Retinal pigment epithelial cell (primary cell): ENCODE data around the gene LAMP5.

ENCODE experiments used
- DNase-seq: peaks from one replicate; pipeline ENCODE4 v3.0.0-alpha.2; 2010; ENCODE audit warnings: low read depth
- H3K4me3 ChIP-seq: 2 replicates; pipeline ENCODE4 v1.5.1; 2011; ENCODE audit warnings: mild to moderate bottlenecking, low read length, control low read depth, moderate library complexity
- TF ChIP-seq, protein P1 (sequence below): conservative IDR thresholded peaks from 2 replicates; pipeline ENCODE4 v1.5.1; 2011; ENCODE audit warnings: low read depth, low read length, control low read depth, inconsistent platforms

The LAMP5 gene

GRCh38 chr20:9531581-9531980 is 17.2 kb downstream of the LAMP5 start:
- H3K4me3 ChIP-seq: no peak overlapping the region

DNA sequence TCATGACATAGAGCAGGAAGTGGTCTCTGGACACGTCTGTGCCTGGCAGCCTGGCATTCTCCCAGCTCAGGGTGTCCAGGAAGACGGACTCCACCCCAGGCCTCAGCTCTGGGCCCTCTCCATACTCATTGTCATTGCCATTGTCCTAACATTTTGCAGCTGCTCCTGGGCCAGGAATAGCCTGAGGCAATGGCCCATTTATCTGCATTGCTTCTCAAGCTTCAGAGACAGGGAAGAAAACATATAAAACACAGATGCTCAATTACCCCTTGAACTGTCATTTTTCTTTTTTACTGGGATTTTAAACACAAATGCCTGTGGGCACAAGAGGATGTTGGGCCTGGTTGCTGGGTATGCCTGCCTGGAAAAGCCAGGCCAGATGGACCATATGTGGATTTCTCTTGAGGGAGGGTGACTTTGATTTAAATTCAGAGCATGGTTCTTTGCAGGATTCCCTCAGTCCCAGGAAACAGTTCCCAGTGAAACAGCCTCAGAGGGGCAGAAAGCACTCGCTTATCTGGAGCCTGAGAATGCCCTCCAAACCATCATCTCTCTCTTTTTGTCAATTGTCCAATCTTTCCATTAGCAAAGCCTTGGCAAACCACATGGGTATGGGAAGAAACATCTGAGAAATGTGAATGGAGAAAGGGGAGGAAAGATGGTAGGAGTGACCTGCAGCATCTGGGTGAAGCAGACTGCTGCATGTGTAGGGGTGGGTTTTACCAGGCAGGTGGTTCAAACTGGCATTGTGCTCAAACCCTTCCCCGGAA is 17.9 kb downstream of the LAMP5 start:
- DNase-seq: no peak
- H3K4me3 ChIP-seq: no peak overlapping the region
- TF ChIP-seq, protein P1, sequence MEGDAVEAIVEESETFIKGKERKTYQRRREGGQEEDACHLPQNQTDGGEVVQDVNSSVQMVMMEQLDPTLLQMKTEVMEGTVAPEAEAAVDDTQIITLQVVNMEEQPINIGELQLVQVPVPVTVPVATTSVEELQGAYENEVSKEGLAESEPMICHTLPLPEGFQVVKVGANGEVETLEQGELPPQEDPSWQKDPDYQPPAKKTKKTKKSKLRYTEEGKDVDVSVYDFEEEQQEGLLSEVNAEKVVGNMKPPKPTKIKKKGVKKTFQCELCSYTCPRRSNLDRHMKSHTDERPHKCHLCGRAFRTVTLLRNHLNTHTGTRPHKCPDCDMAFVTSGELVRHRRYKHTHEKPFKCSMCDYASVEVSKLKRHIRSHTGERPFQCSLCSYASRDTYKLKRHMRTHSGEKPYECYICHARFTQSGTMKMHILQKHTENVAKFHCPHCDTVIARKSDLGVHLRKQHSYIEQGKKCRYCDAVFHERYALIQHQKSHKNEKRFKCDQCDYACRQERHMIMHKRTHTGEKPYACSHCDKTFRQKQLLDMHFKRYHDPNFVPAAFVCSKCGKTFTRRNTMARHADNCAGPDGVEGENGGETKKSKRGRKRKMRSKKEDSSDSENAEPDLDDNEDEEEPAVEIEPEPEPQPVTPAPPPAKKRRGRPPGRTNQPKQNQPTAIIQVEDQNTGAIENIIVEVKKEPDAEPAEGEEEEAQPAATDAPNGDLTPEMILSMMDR: no peak

More at GRCh38 chr20:9531581-9531980, 17.2 kb downstream of the LAMP5 start:
- no peak for DNase-seq
- TF ChIP-seq, protein P1: no peak

GRCh38 chr20:9534025-9534424 is 19.6 kb downstream of the LAMP5 start:
- TF ChIP-seq, protein P1: no peak
- no peak for DNase-seq
- no peak overlapping the region for H3K4me3 ChIP-seq

- no peak for DNase-seq
- no peak overlapping the region for H3K4me3 ChIP-seq
- TF ChIP-seq, protein P1: no peak
These were observed 21.1 kb downstream of the LAMP5 start for GRCh38 chr20:9535449-9535848.

- no peak for DNase-seq
- H3K4me3 ChIP-seq: no peak overlapping the region
- TF ChIP-seq, protein P1: no peak
These were observed 28.8 kb downstream of the LAMP5 start for GRCh38 chr20:9543214-9543613.

- TF ChIP-seq, protein P1: no peak
- no peak overlapping the region for H3K4me3 ChIP-seq
- no peak for DNase-seq
These were observed 35.9 kb downstream of the LAMP5 start for GRCh38 chr20:9550283-9550682.

DNA sequence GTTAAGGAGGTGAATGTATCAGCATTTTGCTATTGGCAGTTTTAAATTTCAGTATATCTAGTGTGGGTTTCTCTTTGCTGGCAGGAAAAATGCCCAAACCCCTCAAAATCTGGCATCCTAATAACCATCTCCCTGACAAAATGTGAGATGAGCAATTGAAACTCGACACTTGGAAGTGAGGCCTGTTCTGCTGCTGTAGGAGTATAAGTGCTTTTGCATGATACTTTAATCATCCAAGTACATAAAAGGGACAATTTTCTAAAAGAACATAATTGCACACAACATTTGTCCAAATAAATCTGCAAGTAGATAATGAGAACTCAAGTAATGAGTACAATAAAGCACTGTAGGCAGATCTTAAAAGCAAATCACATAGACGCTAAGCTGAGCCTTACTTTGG is 36.5 kb downstream of the LAMP5 start:
- no peak for DNase-seq
- no peak overlapping the region for H3K4me3 ChIP-seq
- TF ChIP-seq, protein P1: no peak
